ENCODE measurements around the gene UVRAG.

DNA sequence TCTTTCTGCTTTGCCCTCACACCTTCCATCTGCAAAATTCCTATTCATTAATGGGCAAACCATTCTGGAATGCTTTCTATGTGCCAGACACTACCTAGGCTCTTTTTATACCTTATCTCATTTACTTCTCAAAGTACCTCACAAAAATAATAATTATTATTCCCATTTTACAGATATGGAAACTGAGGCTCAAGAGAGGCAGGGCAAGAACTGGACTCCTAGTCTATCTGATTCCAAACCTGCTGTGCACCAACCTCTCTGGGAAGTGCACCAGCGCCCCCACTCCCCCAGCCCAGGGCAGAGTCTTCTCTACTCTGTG lies 47.3 kb upstream of the UVRAG start:
- TF ChIP-seq, protein P1, sequence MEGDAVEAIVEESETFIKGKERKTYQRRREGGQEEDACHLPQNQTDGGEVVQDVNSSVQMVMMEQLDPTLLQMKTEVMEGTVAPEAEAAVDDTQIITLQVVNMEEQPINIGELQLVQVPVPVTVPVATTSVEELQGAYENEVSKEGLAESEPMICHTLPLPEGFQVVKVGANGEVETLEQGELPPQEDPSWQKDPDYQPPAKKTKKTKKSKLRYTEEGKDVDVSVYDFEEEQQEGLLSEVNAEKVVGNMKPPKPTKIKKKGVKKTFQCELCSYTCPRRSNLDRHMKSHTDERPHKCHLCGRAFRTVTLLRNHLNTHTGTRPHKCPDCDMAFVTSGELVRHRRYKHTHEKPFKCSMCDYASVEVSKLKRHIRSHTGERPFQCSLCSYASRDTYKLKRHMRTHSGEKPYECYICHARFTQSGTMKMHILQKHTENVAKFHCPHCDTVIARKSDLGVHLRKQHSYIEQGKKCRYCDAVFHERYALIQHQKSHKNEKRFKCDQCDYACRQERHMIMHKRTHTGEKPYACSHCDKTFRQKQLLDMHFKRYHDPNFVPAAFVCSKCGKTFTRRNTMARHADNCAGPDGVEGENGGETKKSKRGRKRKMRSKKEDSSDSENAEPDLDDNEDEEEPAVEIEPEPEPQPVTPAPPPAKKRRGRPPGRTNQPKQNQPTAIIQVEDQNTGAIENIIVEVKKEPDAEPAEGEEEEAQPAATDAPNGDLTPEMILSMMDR (IDR thresholded peaks at IDR 0.05) = no peak
- TF ChIP-seq POLR2A (IDR thresholded peaks at IDR 0.05) (no peak), POLR2AphosphoS5 (IDR thresholded peaks at IDR 0.05; ENCODE audit: insufficient read depth in 1 of 2, low read depth in 1 of 2) (no peak)
